22Rv1 (cell line): ENCODE data around the gene CEP128.

Source experiments
- ZFX ChIP-seq: fragments of 450-650 bp; IDR thresholded peaks from 2 replicates; pipeline ENCODE4 v1.6.1; 2017; ENCODE audit warnings: antibody characterized with exemption, borderline replicate concordance
- TF ChIP-seq, protein P1 (sequence below): fragments of 450-650 bp; IDR thresholded peaks from 2 replicates; pipeline ENCODE4 v1.5.1; 2017; ENCODE audit warnings: mild to moderate bottlenecking

DNA sequence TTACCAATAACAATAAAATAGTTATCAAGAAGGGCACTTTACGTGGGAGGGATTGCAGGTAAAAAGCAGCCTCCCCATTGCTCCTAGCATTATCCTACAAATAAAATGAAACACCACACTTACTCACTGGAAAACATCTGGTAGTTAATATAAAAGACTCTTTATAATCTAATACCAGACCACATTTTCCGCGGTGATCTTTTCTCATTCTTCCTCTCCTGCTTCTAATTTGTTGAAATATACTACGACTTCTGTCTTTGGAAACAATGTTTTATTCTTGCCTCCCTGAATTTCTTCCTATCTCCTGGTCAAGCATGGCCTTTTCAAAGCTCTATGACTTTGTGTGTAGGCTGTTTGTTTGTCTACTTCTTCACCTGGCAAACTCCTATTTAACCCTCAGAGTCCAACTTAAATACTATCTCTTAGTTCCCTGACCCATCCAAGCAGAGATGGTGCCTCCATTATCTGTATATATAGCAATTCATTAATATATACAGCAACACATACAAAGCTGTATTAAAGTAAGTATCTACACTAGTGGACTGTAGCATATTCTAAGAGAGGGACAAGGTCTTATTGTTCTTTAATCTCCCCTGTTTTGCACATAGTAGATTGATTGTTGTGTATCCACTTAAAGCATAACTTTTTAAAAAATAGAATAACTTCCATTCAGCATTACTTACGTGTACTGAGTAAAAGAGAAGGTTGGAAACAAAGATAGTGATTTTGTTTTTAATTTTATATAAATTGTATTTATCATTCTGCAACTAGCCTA is 228.3 kb downstream of the CEP128 start:
- TF ChIP-seq ZFX = no peak
- TF ChIP-seq, protein P1, sequence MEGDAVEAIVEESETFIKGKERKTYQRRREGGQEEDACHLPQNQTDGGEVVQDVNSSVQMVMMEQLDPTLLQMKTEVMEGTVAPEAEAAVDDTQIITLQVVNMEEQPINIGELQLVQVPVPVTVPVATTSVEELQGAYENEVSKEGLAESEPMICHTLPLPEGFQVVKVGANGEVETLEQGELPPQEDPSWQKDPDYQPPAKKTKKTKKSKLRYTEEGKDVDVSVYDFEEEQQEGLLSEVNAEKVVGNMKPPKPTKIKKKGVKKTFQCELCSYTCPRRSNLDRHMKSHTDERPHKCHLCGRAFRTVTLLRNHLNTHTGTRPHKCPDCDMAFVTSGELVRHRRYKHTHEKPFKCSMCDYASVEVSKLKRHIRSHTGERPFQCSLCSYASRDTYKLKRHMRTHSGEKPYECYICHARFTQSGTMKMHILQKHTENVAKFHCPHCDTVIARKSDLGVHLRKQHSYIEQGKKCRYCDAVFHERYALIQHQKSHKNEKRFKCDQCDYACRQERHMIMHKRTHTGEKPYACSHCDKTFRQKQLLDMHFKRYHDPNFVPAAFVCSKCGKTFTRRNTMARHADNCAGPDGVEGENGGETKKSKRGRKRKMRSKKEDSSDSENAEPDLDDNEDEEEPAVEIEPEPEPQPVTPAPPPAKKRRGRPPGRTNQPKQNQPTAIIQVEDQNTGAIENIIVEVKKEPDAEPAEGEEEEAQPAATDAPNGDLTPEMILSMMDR = no peak
